HepG2 (cell line): ENCODE data around the gene ZNF616. TPM values are rescaled to one million over a fixed set of nuclear protein-coding genes. Genes with fewer than 3 reads are reported as not detected.

Source experiments
- ATAC-seq: fragments of 200-7000 bp; cut with Tn5 transposase; 3 replicates; pipeline ENCODE4 v1.9.1; 2020; ENCODE audit warnings: mild to moderate bottlenecking, moderate library complexity
- BruUV-seq: library from RNA; stranded (reverse); fragments of 400-500 nt; replicated peaks from 2 replicates; lab custom pipeline; 2021; lab: Mats Ljungman, UMichigan
- CTCF ChIA-PET: fragments of 300-600 bp; formaldehyde crosslinking; extraction: SDS; loops from one replicate; lab custom pipeline; 2021; ENCODE audit warnings: low total read pairs, inconsistent platforms, low intra/inter-chr PET ratio; lab: Yijun Ruan, JAX
- POLR2A ChIA-PET: fragments of 350-600 bp; sonication (Branson Sonifier 250); formaldehyde crosslinking; loops from one replicate; lab custom pipeline; 2020; ENCODE audit warnings: antibody characterized with exemption, inconsistent platforms; lab: Yijun Ruan, JAX
- DNase-seq: peaks from one replicate; pipeline ENCODE4 v3.0.0-alpha.2; 2015; ENCODE audit warnings: low spot score
- FAIRE-seq: peaks from 3 replicates; lab custom pipeline; 2011; peaks lifted over from hg19 to GRCh38; lab: Jason Lieb, UNC
- H2AFZ ChIP-seq: one replicate; pipeline ENCODE4 v1.6.1; 2011; ENCODE audit warnings: low read length, inconsistent platforms
- H3K27ac ChIP-seq: fragments of 300-600 bp; 3 replicates; pipeline ENCODE4 v1.8.0; 2011; ENCODE audit warnings: mixed run types, mild to moderate bottlenecking, mixed read lengths, low read length, inconsistent platforms; ENCODE audit not compliant: insufficient read depth; ENCODE audit errors: extremely low read length
- H3K27me3 ChIP-seq, 2 experiments: fragments of 200-600 bp in 1 of 2; 2 replicates in 1 of 2; 3 replicates in 1 of 2; pipeline versions ENCODE4 v1.6.0 to v1.8.0; 2011; ENCODE audit warnings: low read length in 2 of 2, mild to moderate bottlenecking in 2 of 2, moderate library complexity in 2 of 2, inconsistent platforms in 1 of 2; ENCODE audit not compliant: insufficient read depth in 2 of 2, control insufficient read depth in 1 of 2
- H3K36me3 ChIP-seq, 2 experiments: fragments of 200-600 bp in 1 of 2; replicated peaks in 1 of 2; 2 replicates in 1 of 2; 3 replicates in 1 of 2; pipeline versions ENCODE4 v1.5.1 to v1.8.0; 2011; ENCODE audit warnings: low read length in 2 of 2, inconsistent platforms in 1 of 2; ENCODE audit not compliant: insufficient read depth in 2 of 2, control insufficient read depth in 1 of 2
- H3K4me1 ChIP-seq: 2 replicates; pipeline ENCODE4 v1.5.1; 2012; ENCODE audit warnings: low read length, inconsistent platforms; ENCODE audit not compliant: insufficient read depth
- H3K4me2 ChIP-seq: 2 replicates; pipeline ENCODE4 v1.6.0; 2011; ENCODE audit warnings: low read depth, low read length, inconsistent platforms
- H3K4me3 ChIP-seq, 3 experiments: fragments of 200-600 bp in 1 of 3; sonication (generic), shearing (Covaris generic) in 1 of 3; replicated peaks in 1 of 3; 2 replicates each; pipeline ENCODE4 v1.5.1; 2011 to 2016; ENCODE audit warnings: low read length in 3 of 3, inconsistent platforms in 2 of 3, low read depth in 2 of 3, mild to moderate bottlenecking in 2 of 3, control low read depth in 1 of 3, mixed read lengths in 1 of 3; ENCODE audit not compliant: insufficient read depth in 1 of 3
- H3K79me2 ChIP-seq: one replicate; pipeline ENCODE4 v1.6.1; 2011; ENCODE audit warnings: low read length, inconsistent platforms; ENCODE audit not compliant: insufficient read depth
- H3K9ac ChIP-seq: 2 replicates; pipeline ENCODE4 v1.6.0; 2011; ENCODE audit warnings: mild to moderate bottlenecking, low read depth, low read length, inconsistent platforms; ENCODE audit not compliant: insufficient read depth
- H3K9me3 ChIP-seq: 2 replicates; pipeline ENCODE4 v1.5.1; 2012; ENCODE audit warnings: mild to moderate bottlenecking, low read length
- H4K20me1 ChIP-seq: 2 replicates; pipeline ENCODE4 v1.6.0; 2011; ENCODE audit warnings: inconsistent platforms, mild to moderate bottlenecking, low read length, moderate library complexity; ENCODE audit not compliant: insufficient read depth
- ETV5 ChIP-seq: IDR thresholded peaks from 2 replicates; pipeline ENCODE4 v1.6.1; 2018; ENCODE audit warnings: missing biosample characterization, missing genetic modification reagents, inconsistent platforms, borderline replicate concordance
- GFI1 ChIP-seq: sonication (generic); formaldehyde crosslinking; IDR thresholded peaks from 2 replicates; pipeline ENCODE4 v1.5.0; 2020; ENCODE audit warnings: missing genetic modification reagents, mild to moderate bottlenecking, borderline replicate concordance
- HNRNPL ChIP-seq: fragments of 200-400 bp; formaldehyde crosslinking; IDR thresholded peaks from 2 replicates; pipeline ENCODE4 v1.6.1; 2017; ENCODE audit warnings: mild to moderate bottlenecking, low read depth, low read length
- KLF13 ChIP-seq: sonication (generic); formaldehyde crosslinking; IDR thresholded peaks from 2 replicates; pipeline ENCODE4 v1.4.0; 2020; ENCODE audit warnings: mild to moderate bottlenecking, missing genetic modification reagents
- MAFF ChIP-seq: IDR thresholded peaks from 2 replicates; pipeline ENCODE4 v1.6.1; 2011; ENCODE audit warnings: low read depth, low read length, improper control_type of control experiment
- MYC ChIP-seq: sonication (generic); formaldehyde crosslinking; IDR thresholded peaks from 2 replicates; pipeline ENCODE4 v1.9.0; 2021; ENCODE audit warnings: missing genetic modification reagents, borderline replicate concordance
- PHF21A ChIP-seq: sonication (generic); formaldehyde crosslinking; IDR thresholded peaks from 2 replicates; pipeline ENCODE4 v1.5.0; 2020; ENCODE audit warnings: mild to moderate bottlenecking, missing genetic modification reagents
- RELA ChIP-seq: sonication (generic); formaldehyde crosslinking; IDR thresholded peaks from 2 replicates; pipeline ENCODE4 v1.4.0; 2020; ENCODE audit warnings: missing genetic modification reagents
- SAP130 ChIP-seq: IDR thresholded peaks from 2 replicates; pipeline ENCODE4 v1.6.1; 2016; ENCODE audit warnings: low read depth
- SMARCE1 ChIP-seq: fragments of 450-650 bp; IDR thresholded peaks from 2 replicates; pipeline ENCODE4 v1.6.1; 2017; ENCODE audit warnings: borderline replicate concordance
- ZBTB7B ChIP-seq: sonication (generic); formaldehyde crosslinking; IDR thresholded peaks from 2 replicates; pipeline ENCODE4 v1.4.0; 2020; ENCODE audit warnings: missing genetic modification reagents
- ZNF12 ChIP-seq: sonication (generic); formaldehyde crosslinking; IDR thresholded peaks from 2 replicates; pipeline ENCODE4 v1.5.0; 2020; ENCODE audit warnings: missing genetic modification reagents
- ZNF878 ChIP-seq: sonication (generic); formaldehyde crosslinking; IDR thresholded peaks from 2 replicates; pipeline ENCODE4 v1.8.1; 2023; ENCODE audit warnings: mild to moderate bottlenecking, missing genetic modification reagents, moderate library complexity
- ZNF883 ChIP-seq: sonication (generic); formaldehyde crosslinking; IDR thresholded peaks from 2 replicates; pipeline ENCODE4 v1.5.1; 2020; ENCODE audit warnings: mild to moderate bottlenecking, missing genetic modification reagents; ENCODE audit errors: not compliant biosample characterization
- WGBS: methylation state at CpG from one replicate; pipeline ENCODE4 v1.1.6; 2017; ENCODE audit warnings: low lambda C conversion rate; 5-methylcytosine and 5-hydroxymethylcytosine counted together
- in situ Hi-C: cut with HindIII; loops from 2 replicates; pipeline ENCODE4 v1.10.0; 2017; ENCODE audit warnings: low pct_unique_long_range_greater_than_20kb; ENCODE audit not compliant: extremely low pct_ligation_motif_present
- intact Hi-C: fragments of 100-400 bp; cut with micrococcal nuclease; formaldehyde crosslinking; loops from one replicate; pipeline ENCODE4 v1.10.0; 2022; ENCODE audit not compliant: unreplicated experiment
- polyA plus RNA-seq, 8 experiments: library from polyadenylated mRNA; depleted of rRNA in 3 of 8; stranded (reverse) in 7 of 8; unstranded in 1 of 8; fragments of >200 nt; fragmentation: Illumina TruSeq in 4 of 8; extraction: Trizol in 4 of 8; gene quantifications; 2 replicates each; pipeline versions ENCODE4 v1.2.1 to v1.2.3, GENCODE V29; 2011 to 2016; ENCODE audit warnings: low read depth in 4 of 8, missing spikeins in 1 of 8, mixed read lengths in 1 of 8; ENCODE audit not compliant: insufficient read depth in 1 of 8
- total RNA-seq, 5 experiments: library from RNA; depleted of rRNA; stranded (reverse); fragments of >200 nt; fragmentation: Illumina TruSeq; extraction: Trizol; gene quantifications; 2 replicates each; pipeline ENCODE4 v1.2.3, GENCODE V29; 2016; ENCODE audit warnings: low read depth in 1 of 5
- TF ChIP-seq, protein P1 (sequence below): IDR thresholded peaks from 2 replicates; pipeline ENCODE4 v1.6.1; 2016; ENCODE audit warnings: missing compliant biosample characterization, missing genetic modification reagents, borderline replicate concordance
- TF ChIP-seq, protein P2 (sequence below): sonication (generic); formaldehyde crosslinking; IDR thresholded peaks from 2 replicates; pipeline ENCODE4 v1.4.0; 2020; ENCODE audit warnings: missing genetic modification reagents
- TF ChIP-seq, protein P3 (sequence below): fragments of 450-650 bp; IDR thresholded peaks from 2 replicates; pipeline ENCODE4 v1.6.1; 2017

Gene ZNF616
- total and polyA plus RNA-seq, 2 of the 13 experiments (the other 11 are each of a cell fraction or from before 2014, with no cell fraction given), result 2.2 to 10.4 TPM

DNA sequence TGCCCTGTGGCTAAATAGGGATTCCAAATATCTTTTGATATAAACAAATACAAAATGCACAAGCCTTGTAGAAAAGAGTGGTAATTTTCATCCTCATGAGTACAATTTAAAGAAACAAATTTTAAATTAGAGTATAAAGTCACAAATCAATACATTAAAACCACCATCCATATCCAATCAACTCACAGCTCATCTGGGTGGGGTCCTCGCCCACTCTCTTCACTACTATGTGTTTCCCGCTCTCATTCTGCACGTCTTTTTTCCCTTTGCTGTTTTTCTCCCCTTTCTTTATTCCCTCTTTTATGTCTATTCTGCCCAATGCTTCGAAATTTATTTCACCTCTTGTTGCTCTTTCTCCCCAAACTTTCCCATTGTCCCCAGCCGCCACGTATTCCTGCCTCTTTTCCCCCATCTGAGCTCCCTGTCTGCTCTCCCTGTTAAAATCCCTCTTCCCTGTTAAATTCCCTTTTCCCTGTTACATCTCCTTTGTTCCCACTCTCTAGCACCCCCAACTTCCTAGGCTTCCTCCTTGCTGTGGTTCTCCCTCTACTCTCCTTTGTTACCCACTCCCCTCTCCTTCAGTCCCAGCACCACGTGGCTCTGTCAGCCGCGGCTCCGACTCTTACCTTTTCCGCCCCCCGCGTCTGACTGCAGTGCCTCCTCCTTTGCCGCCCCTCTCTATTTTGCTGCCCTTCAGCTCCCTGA lies 1.3 kb downstream of the ZNF616 start:
- WGBS, result 21% methylated on average over 14 of the region's 14 CpGs
- H3K36me3 ChIP-seq, result peaks cover 1 to 6% of the 10 kb centered on the region in 2 experiments; a peak in 3 of 5 replicates
- FAIRE-seq, result no peak
- in situ Hi-C loops (loop anchor here (10.0 kb wide), 1 partner anchor 96 kb away; no protein-coding TSS in a partner anchor), intact Hi-C loops (loop anchor here (2.0 kb wide), 1 partner anchor 50 kb away; no protein-coding TSS in a partner anchor)
- CTCF ChIA-PET, result interaction anchor here (1.8 kb wide), 1 partner anchor 99 kb away, joined by 17 read pairs; no protein-coding TSS in a partner anchor
- peak overlapping the region; percentile 93 for H3K4me2 ChIP-seq
- H4K20me1 ChIP-seq, result no peaks in the 10 kb centered on the region
- no TSS peak for BruUV-seq
- H3K27me3 ChIP-seq, result no peaks in the 10 kb centered on the region; a peak in 1 of 5 replicates
- ATAC-seq, result peak; percentile 62
- peak overlapping the region; percentile 92 to 96 (median 93) for H3K4me3 ChIP-seq
- H3K4me1 ChIP-seq, result peaks cover 25% of the 10 kb centered on the region
- peak overlapping the region; percentile 94 for H3K9ac ChIP-seq
- peaks cover 51% of the 10 kb centered on the region for H3K9me3 ChIP-seq
- H3K27ac ChIP-seq, result peak overlapping the region; percentile 94
- DNase-seq, result peak; percentile 34
- peaks cover 24% of the 10 kb centered on the region for H3K79me2 ChIP-seq
- POLR2A ChIA-PET, result interaction anchor here (3.9 kb wide), 1 partner anchor 51 kb away, joined by 23 read pairs; the partner anchor contains the start of gene PPP2R1A
- H2AFZ ChIP-seq, result no peak overlapping the region
- TF ChIP-seq ZNF878 (CRISPR knock-in tag) (peak; percentile 47; the same call in 1 of the 2 replicates), SMARCE1 (no peak), HNRNPL (no peak), ETV5 (CRISPR knock-in tag) (no peak), ZNF12 (no peak), ZBTB7B (CRISPR knock-in tag) (no peak), RELA (no peak), MYC (CRISPR knock-in tag) (peak; percentile 87), PHF21A (CRISPR knock-in tag) (no peak), GFI1 (CRISPR knock-in tag) (no peak), SAP130 (CRISPR knock-in tag) (peak; percentile 64), ZNF883 (CRISPR knock-in tag) (peak; percentile 12), MAFF (no peak), KLF13 (CRISPR knock-in tag) (no peak)
- TF ChIP-seq, protein P1, sequence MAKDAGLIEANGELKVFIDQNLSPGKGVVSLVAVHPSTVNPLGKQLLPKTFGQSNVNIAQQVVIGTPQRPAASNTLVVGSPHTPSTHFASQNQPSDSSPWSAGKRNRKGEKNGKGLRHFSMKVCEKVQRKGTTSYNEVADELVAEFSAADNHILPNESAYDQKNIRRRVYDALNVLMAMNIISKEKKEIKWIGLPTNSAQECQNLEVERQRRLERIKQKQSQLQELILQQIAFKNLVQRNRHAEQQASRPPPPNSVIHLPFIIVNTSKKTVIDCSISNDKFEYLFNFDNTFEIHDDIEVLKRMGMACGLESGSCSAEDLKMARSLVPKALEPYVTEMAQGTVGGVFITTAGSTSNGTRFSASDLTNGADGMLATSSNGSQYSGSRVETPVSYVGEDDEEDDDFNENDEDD (CRISPR knock-in tag), result peak; percentile 56; the same call in 1 of the 2 replicates
- TF ChIP-seq, protein P2, sequence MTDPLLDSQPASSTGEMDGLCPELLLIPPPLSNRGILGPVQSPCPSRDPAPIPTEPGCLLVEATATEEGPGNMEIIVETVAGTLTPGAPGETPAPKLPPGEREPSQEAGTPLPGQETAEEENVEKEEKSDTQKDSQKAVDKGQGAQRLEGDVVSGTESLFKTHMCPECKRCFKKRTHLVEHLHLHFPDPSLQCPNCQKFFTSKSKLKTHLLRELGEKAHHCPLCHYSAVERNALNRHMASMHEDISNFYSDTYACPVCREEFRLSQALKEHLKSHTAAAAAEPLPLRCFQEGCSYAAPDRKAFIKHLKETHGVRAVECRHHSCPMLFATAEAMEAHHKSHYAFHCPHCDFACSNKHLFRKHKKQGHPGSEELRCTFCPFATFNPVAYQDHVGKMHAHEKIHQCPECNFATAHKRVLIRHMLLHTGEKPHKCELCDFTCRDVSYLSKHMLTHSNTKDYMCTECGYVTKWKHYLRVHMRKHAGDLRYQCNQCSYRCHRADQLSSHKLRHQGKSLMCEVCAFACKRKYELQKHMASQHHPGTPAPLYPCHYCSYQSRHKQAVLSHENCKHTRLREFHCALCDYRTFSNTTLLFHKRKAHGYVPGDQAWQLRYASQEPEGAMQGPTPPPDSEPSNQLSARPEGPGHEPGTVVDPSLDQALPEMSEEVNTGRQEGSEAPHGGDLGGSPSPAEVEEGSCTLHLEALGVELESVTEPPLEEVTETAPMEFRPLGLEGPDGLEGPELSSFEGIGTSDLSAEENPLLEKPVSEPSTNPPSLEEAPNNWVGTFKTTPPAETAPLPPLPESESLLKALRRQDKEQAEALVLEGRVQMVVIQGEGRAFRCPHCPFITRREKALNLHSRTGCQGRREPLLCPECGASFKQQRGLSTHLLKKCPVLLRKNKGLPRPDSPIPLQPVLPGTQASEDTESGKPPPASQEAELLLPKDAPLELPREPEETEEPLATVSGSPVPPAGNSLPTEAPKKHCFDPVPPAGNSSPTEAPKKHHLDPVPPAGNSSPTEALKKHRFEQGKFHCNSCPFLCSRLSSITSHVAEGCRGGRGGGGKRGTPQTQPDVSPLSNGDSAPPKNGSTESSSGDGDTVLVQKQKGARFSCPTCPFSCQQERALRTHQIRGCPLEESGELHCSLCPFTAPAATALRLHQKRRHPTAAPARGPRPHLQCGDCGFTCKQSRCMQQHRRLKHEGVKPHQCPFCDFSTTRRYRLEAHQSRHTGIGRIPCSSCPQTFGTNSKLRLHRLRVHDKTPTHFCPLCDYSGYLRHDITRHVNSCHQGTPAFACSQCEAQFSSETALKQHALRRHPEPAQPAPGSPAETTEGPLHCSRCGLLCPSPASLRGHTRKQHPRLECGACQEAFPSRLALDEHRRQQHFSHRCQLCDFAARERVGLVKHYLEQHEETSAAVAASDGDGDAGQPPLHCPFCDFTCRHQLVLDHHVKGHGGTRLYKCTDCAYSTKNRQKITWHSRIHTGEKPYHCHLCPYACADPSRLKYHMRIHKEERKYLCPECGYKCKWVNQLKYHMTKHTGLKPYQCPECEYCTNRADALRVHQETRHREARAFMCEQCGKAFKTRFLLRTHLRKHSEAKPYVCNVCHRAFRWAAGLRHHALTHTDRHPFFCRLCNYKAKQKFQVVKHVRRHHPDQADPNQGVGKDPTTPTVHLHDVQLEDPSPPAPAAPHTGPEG (CRISPR knock-in tag), result no peak
- TF ChIP-seq, protein P3, sequence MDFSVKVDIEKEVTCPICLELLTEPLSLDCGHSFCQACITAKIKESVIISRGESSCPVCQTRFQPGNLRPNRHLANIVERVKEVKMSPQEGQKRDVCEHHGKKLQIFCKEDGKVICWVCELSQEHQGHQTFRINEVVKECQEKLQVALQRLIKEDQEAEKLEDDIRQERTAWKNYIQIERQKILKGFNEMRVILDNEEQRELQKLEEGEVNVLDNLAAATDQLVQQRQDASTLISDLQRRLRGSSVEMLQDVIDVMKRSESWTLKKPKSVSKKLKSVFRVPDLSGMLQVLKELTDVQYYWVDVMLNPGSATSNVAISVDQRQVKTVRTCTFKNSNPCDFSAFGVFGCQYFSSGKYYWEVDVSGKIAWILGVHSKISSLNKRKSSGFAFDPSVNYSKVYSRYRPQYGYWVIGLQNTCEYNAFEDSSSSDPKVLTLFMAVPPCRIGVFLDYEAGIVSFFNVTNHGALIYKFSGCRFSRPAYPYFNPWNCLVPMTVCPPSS, result no peak
